HepG2 (cell line): ENCODE data around the gene FCHO2. TPM values are rescaled to one million over a fixed set of nuclear protein-coding genes. Genes with fewer than 3 reads are reported as not detected.

ENCODE experiments used
- ATAC-seq: fragments of 200-7000 bp; cut with Tn5 transposase; 3 replicates; pipeline ENCODE4 v1.9.1; 2020; ENCODE audit warnings: mild to moderate bottlenecking, moderate library complexity
- BruUV-seq: library from RNA; stranded (reverse); fragments of 400-500 nt; replicated peaks from 2 replicates; lab custom pipeline; 2021; lab: Mats Ljungman, UMichigan
- CTCF ChIA-PET: fragments of 300-600 bp; formaldehyde crosslinking; extraction: SDS; loops from one replicate; lab custom pipeline; 2021; ENCODE audit warnings: low total read pairs, inconsistent platforms, low intra/inter-chr PET ratio; lab: Yijun Ruan, JAX
- POLR2A ChIA-PET: fragments of 350-600 bp; sonication (Branson Sonifier 250); formaldehyde crosslinking; loops from one replicate; lab custom pipeline; 2020; ENCODE audit warnings: antibody characterized with exemption, inconsistent platforms; lab: Yijun Ruan, JAX
- DNase-seq: peaks from one replicate; pipeline ENCODE4 v3.0.0-alpha.2; 2015; ENCODE audit warnings: low spot score
- FAIRE-seq: peaks from 3 replicates; lab custom pipeline; 2011; peaks lifted over from hg19 to GRCh38; lab: Jason Lieb, UNC
- H2AFZ ChIP-seq: one replicate; pipeline ENCODE4 v1.6.1; 2011; ENCODE audit warnings: low read length, inconsistent platforms
- H3K27ac ChIP-seq: fragments of 300-600 bp; 3 replicates; pipeline ENCODE4 v1.8.0; 2011; ENCODE audit warnings: mixed run types, mild to moderate bottlenecking, mixed read lengths, low read length, inconsistent platforms; ENCODE audit not compliant: insufficient read depth; ENCODE audit errors: extremely low read length
- H3K27me3 ChIP-seq, 2 experiments: fragments of 200-600 bp in 1 of 2; 2 replicates in 1 of 2; 3 replicates in 1 of 2; pipeline versions ENCODE4 v1.6.0 to v1.8.0; 2011; ENCODE audit warnings: low read length in 2 of 2, mild to moderate bottlenecking in 2 of 2, moderate library complexity in 2 of 2, inconsistent platforms in 1 of 2; ENCODE audit not compliant: insufficient read depth in 2 of 2, control insufficient read depth in 1 of 2
- H3K36me3 ChIP-seq, 2 experiments: fragments of 200-600 bp in 1 of 2; replicated peaks in 1 of 2; 2 replicates in 1 of 2; 3 replicates in 1 of 2; pipeline versions ENCODE4 v1.5.1 to v1.8.0; 2011; ENCODE audit warnings: low read length in 2 of 2, inconsistent platforms in 1 of 2; ENCODE audit not compliant: insufficient read depth in 2 of 2, control insufficient read depth in 1 of 2
- H3K4me1 ChIP-seq: 2 replicates; pipeline ENCODE4 v1.5.1; 2012; ENCODE audit warnings: low read length, inconsistent platforms; ENCODE audit not compliant: insufficient read depth
- H3K4me2 ChIP-seq: 2 replicates; pipeline ENCODE4 v1.6.0; 2011; ENCODE audit warnings: low read depth, low read length, inconsistent platforms
- H3K4me3 ChIP-seq, 3 experiments: fragments of 200-600 bp in 1 of 3; sonication (generic), shearing (Covaris generic) in 1 of 3; replicated peaks in 1 of 3; 2 replicates each; pipeline ENCODE4 v1.5.1; 2011 to 2016; ENCODE audit warnings: low read length in 3 of 3, inconsistent platforms in 2 of 3, low read depth in 2 of 3, mild to moderate bottlenecking in 2 of 3, control low read depth in 1 of 3, mixed read lengths in 1 of 3; ENCODE audit not compliant: insufficient read depth in 1 of 3
- H3K79me2 ChIP-seq: one replicate; pipeline ENCODE4 v1.6.1; 2011; ENCODE audit warnings: low read length, inconsistent platforms; ENCODE audit not compliant: insufficient read depth
- H3K9ac ChIP-seq: 2 replicates; pipeline ENCODE4 v1.6.0; 2011; ENCODE audit warnings: mild to moderate bottlenecking, low read depth, low read length, inconsistent platforms; ENCODE audit not compliant: insufficient read depth
- H3K9me3 ChIP-seq: 2 replicates; pipeline ENCODE4 v1.5.1; 2012; ENCODE audit warnings: mild to moderate bottlenecking, low read length
- H4K20me1 ChIP-seq: 2 replicates; pipeline ENCODE4 v1.6.0; 2011; ENCODE audit warnings: inconsistent platforms, mild to moderate bottlenecking, low read length, moderate library complexity; ENCODE audit not compliant: insufficient read depth
- CC2D1A ChIP-seq: sonication (generic); formaldehyde crosslinking; IDR thresholded peaks from 2 replicates; pipeline ENCODE4 v1.8.1; 2023; ENCODE audit warnings: mild to moderate bottlenecking, missing genetic modification reagents
- MTF1 ChIP-seq: sonication (generic); formaldehyde crosslinking; IDR thresholded peaks from 2 replicates; pipeline ENCODE4 v1.5.0; 2020; ENCODE audit warnings: missing genetic modification reagents
- RFX5 ChIP-seq: IDR thresholded peaks from 2 replicates; pipeline ENCODE4 v1.6.1; 2011; ENCODE audit warnings: low read depth, low read length, improper control_type of control experiment
- SSRP1 ChIP-seq: IDR thresholded peaks from 2 replicates; pipeline ENCODE4 v1.6.1; 2016; ENCODE audit warnings: control low read depth
- ZKSCAN1 ChIP-seq: fragments of 150-350 bp; IDR thresholded peaks from 2 replicates; pipeline ENCODE4 v1.6.1; 2014; ENCODE audit warnings: low read length
- ZNF274 ChIP-seq: sonication (generic); formaldehyde crosslinking; IDR thresholded peaks from 2 replicates; pipeline ENCODE4 v1.5.1; 2020; ENCODE audit warnings: mild to moderate bottlenecking, missing genetic modification reagents
- ZNF337 ChIP-seq: sonication (generic); formaldehyde crosslinking; IDR thresholded peaks from 2 replicates; pipeline ENCODE4 v1.5.1; 2020; ENCODE audit warnings: missing genetic modification reagents, low read depth, mild to moderate bottlenecking, borderline replicate concordance
- ZNF781 ChIP-seq: sonication (generic); formaldehyde crosslinking; IDR thresholded peaks from 2 replicates; pipeline ENCODE4 v1.5.1; 2020; ENCODE audit warnings: borderline replicate concordance, mild to moderate bottlenecking, missing genetic modification reagents; ENCODE audit errors: not compliant biosample characterization
- WGBS: methylation state at CpG from one replicate; pipeline ENCODE4 v1.1.6; 2017; ENCODE audit warnings: low lambda C conversion rate; 5-methylcytosine and 5-hydroxymethylcytosine counted together
- in situ Hi-C: cut with HindIII; loops from 2 replicates; pipeline ENCODE4 v1.10.0; 2017; ENCODE audit warnings: low pct_unique_long_range_greater_than_20kb; ENCODE audit not compliant: extremely low pct_ligation_motif_present
- intact Hi-C: fragments of 100-400 bp; cut with micrococcal nuclease; formaldehyde crosslinking; loops from one replicate; pipeline ENCODE4 v1.10.0; 2022; ENCODE audit not compliant: unreplicated experiment
- polyA plus RNA-seq, 8 experiments: library from polyadenylated mRNA; depleted of rRNA in 3 of 8; stranded (reverse) in 7 of 8; unstranded in 1 of 8; fragments of >200 nt; fragmentation: Illumina TruSeq in 4 of 8; extraction: Trizol in 4 of 8; gene quantifications; 2 replicates each; pipeline versions ENCODE4 v1.2.1 to v1.2.3, GENCODE V29; 2011 to 2016; ENCODE audit warnings: low read depth in 4 of 8, missing spikeins in 1 of 8, mixed read lengths in 1 of 8; ENCODE audit not compliant: insufficient read depth in 1 of 8
- total RNA-seq, 5 experiments: library from RNA; depleted of rRNA; stranded (reverse); fragments of >200 nt; fragmentation: Illumina TruSeq; extraction: Trizol; gene quantifications; 2 replicates each; pipeline ENCODE4 v1.2.3, GENCODE V29; 2016; ENCODE audit warnings: low read depth in 1 of 5
- TF ChIP-seq, protein P1 (sequence below): sonication (generic); formaldehyde crosslinking; IDR thresholded peaks from 2 replicates; pipeline ENCODE4 v1.4.0; 2020; ENCODE audit warnings: mild to moderate bottlenecking, missing genetic modification reagents
- TF ChIP-seq, protein P2 (sequence below): sonication (generic); formaldehyde crosslinking; IDR thresholded peaks from 2 replicates; pipeline ENCODE4 v1.9.0; 2022; ENCODE audit warnings: low read depth, missing genetic modification reagents
- TF ChIP-seq, protein P3 (sequence below): sonication (generic); formaldehyde crosslinking; IDR thresholded peaks from 2 replicates; pipeline ENCODE4 v1.5.1; 2020; ENCODE audit warnings: missing genetic modification reagents, mild to moderate bottlenecking, borderline replicate concordance
- TF ChIP-seq, protein P4 (sequence below): sonication (generic); formaldehyde crosslinking; IDR thresholded peaks from 2 replicates; pipeline ENCODE4 v1.4.0; 2020; ENCODE audit warnings: missing genetic modification reagents, borderline replicate concordance

The FCHO2 gene
- total and polyA plus RNA-seq, 2 of the 13 experiments (the other 11 are each of a cell fraction or from before 2014, with no cell fraction given) = 11.6 to 17.3 TPM

DNA sequence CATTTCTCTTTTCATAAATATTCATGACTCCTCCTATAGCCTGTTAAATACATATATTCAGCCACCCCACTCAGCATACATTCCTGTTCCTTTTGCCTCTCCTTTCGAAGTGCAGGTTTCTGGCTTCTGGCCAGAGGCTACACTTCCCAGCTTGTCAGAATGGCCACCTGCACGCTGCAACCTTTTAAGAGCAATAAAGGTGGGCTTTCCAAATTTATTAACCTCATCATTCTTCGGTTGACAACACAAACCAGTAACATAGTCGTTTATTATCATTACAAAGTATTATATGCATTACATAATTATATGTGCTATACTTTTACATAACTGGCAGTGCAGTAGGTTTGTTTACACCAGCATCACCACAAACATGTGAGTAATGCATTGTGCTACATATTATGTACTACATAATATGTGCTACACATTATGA, 148.0 kb downstream of the FCHO2 start (continued):
- TF ChIP-seq, protein P1, sequence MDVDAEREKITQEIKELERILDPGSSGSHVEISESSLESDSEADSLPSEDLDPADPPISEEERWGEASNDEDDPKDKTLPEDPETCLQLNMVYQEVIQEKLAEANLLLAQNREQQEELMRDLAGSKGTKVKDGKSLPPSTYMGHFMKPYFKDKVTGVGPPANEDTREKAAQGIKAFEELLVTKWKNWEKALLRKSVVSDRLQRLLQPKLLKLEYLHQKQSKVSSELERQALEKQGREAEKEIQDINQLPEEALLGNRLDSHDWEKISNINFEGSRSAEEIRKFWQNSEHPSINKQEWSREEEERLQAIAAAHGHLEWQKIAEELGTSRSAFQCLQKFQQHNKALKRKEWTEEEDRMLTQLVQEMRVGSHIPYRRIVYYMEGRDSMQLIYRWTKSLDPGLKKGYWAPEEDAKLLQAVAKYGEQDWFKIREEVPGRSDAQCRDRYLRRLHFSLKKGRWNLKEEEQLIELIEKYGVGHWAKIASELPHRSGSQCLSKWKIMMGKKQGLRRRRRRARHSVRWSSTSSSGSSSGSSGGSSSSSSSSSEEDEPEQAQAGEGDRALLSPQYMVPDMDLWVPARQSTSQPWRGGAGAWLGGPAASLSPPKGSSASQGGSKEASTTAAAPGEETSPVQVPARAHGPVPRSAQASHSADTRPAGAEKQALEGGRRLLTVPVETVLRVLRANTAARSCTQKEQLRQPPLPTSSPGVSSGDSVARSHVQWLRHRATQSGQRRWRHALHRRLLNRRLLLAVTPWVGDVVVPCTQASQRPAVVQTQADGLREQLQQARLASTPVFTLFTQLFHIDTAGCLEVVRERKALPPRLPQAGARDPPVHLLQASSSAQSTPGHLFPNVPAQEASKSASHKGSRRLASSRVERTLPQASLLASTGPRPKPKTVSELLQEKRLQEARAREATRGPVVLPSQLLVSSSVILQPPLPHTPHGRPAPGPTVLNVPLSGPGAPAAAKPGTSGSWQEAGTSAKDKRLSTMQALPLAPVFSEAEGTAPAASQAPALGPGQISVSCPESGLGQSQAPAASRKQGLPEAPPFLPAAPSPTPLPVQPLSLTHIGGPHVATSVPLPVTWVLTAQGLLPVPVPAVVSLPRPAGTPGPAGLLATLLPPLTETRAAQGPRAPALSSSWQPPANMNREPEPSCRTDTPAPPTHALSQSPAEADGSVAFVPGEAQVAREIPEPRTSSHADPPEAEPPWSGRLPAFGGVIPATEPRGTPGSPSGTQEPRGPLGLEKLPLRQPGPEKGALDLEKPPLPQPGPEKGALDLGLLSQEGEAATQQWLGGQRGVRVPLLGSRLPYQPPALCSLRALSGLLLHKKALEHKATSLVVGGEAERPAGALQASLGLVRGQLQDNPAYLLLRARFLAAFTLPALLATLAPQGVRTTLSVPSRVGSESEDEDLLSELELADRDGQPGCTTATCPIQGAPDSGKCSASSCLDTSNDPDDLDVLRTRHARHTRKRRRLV (CRISPR knock-in tag) = no peak
- TF ChIP-seq CC2D1A (CRISPR knock-in tag) (no peak), ZNF274 (CRISPR knock-in tag) (no peak), ZKSCAN1 (no peak)
- TF ChIP-seq, protein P2, sequence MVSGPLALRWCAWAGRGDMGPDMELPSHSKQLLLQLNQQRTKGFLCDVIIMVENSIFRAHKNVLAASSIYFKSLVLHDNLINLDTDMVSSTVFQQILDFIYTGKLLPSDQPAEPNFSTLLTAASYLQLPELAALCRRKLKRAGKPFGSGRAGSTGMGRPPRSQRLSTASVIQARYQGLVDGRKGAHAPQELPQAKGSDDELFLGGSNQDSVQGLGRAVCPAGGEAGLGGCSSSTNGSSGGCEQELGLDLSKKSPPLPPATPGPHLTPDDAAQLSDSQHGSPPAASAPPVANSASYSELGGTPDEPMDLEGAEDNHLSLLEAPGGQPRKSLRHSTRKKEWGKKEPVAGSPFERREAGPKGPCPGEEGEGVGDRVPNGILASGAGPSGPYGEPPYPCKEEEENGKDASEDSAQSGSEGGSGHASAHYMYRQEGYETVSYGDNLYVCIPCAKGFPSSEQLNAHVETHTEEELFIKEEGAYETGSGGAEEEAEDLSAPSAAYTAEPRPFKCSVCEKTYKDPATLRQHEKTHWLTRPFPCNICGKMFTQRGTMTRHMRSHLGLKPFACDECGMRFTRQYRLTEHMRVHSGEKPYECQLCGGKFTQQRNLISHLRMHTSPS (CRISPR knock-in tag) = no peak

DNA sequence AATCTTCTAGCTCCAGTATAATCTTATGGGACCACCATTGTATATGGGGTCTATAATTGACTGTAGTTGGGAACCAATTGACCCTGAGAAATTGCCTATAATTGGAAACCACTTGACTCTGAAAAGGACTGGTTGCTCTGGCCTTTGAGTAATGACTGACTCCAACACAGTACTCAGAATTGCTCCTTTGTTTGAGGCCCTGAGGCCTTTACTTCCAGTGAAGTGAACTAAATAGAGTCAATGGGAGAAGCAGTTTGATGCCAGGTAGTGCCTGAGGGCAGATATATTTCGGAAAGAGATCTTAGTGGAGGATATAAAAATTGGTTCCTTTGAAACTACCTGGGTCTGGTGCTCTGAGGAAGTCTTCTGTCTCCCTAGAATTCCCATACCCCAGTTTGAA, 148.5 kb downstream of the FCHO2 start:
- ATAC-seq = no peak
- BruUV-seq = no TSS peak
- no peaks in the 10 kb centered on the region; a peak in 1 of 5 replicates for H3K27me3 ChIP-seq
- H2AFZ ChIP-seq = no peak overlapping the region
- POLR2A ChIA-PET = no interaction called here
- H3K9me3 ChIP-seq = no peaks in the 10 kb centered on the region
- FAIRE-seq = no peak
- no peak for DNase-seq
- H3K4me2 ChIP-seq = no peak overlapping the region
- no peaks in the 10 kb centered on the region for H3K4me1 ChIP-seq
- 0% methylated on average over 1 of the region's 1 CpG for WGBS
- in situ Hi-C loops (no loop called here), intact Hi-C loops (no loop called here)
- H4K20me1 ChIP-seq = no peaks in the 10 kb centered on the region
- CTCF ChIA-PET = no interaction called here
- H3K36me3 ChIP-seq = no peaks in the 10 kb centered on the region
- no peak overlapping the region for H3K27ac ChIP-seq
- no peak overlapping the region for H3K4me3 ChIP-seq
- no peak overlapping the region for H3K9ac ChIP-seq
- H3K79me2 ChIP-seq = no peaks in the 10 kb centered on the region
- TF ChIP-seq MTF1 (CRISPR knock-in tag) (no peak), RFX5 (no peak), ZNF337 (CRISPR knock-in tag) (no peak), ZNF781 (CRISPR knock-in tag) (no peak), SSRP1 (CRISPR knock-in tag) (no peak)
- TF ChIP-seq, protein P3, sequence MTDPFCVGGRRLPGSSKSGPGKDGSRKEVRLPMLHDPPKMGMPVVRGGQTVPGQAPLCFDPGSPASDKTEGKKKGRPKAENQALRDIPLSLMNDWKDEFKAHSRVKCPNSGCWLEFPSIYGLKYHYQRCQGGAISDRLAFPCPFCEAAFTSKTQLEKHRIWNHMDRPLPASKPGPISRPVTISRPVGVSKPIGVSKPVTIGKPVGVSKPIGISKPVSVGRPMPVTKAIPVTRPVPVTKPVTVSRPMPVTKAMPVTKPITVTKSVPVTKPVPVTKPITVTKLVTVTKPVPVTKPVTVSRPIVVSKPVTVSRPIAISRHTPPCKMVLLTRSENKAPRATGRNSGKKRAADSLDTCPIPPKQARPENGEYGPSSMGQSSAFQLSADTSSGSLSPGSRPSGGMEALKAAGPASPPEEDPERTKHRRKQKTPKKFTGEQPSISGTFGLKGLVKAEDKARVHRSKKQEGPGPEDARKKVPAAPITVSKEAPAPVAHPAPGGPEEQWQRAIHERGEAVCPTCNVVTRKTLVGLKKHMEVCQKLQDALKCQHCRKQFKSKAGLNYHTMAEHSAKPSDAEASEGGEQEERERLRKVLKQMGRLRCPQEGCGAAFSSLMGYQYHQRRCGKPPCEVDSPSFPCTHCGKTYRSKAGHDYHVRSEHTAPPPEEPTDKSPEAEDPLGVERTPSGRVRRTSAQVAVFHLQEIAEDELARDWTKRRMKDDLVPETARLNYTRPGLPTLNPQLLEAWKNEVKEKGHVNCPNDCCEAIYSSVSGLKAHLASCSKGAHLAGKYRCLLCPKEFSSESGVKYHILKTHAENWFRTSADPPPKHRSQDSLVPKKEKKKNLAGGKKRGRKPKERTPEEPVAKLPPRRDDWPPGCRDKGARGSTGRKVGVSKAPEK = no peak
- TF ChIP-seq, protein P4, sequence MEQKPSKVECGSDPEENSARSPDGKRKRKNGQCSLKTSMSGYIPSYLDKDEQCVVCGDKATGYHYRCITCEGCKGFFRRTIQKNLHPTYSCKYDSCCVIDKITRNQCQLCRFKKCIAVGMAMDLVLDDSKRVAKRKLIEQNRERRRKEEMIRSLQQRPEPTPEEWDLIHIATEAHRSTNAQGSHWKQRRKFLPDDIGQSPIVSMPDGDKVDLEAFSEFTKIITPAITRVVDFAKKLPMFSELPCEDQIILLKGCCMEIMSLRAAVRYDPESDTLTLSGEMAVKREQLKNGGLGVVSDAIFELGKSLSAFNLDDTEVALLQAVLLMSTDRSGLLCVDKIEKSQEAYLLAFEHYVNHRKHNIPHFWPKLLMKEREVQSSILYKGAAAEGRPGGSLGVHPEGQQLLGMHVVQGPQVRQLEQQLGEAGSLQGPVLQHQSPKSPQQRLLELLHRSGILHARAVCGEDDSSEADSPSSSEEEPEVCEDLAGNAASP (CRISPR knock-in tag) = no peak
